GM19193 (cell line): ENCODE results near the gene DDX49.
A peak's percentile ranks its signal among the peaks of the same experiment; 100 is the strongest.

Source experiments
- POLR2A ChIP-seq: IDR thresholded peaks from 4 replicates; pipeline ENCODE4 v1.6.1; 2011; ENCODE audit not compliant: insufficient read depth, insufficient read length; ENCODE audit errors: extremely low read depth

The DDX49 gene

DNA sequence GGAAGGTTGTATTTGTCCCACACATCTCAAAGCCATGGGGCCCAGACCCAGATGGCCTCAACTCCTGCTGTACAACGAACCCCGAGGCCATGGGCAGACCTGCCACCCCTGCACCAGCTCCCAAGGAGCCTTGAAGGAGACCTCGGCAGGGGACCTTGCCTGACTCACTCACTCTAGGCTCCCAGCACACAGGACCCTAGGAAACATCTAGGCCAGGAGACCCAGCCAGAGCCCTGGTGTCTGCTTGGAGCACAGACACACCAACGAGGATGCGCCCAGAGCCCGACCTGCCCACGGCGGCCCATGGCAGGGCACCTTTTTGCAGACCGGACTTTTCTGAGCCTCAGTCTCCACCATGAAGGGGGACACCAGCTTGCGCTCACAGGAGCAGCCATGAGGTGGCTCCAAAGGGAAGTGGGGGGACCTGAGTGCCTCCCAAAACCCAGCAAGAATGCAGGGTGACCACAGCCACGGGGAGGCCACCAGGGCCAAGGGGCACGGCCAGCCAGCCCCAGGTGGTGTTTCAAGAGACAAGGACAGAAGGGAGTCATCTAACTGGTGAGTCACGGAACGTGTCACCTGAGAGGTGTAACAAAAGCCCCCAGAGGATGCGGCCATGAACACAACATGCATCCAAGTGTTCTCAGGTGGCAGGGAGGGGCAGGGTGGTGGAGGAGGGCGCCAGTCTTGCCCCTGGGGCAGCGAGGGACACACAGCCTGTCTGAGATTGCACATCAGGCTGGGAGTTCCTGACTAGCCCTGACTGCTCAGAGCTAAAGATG lies 18.6 kb upstream of the DDX49 start:
- TF ChIP-seq POLR2A, result peak; percentile 22

- TF ChIP-seq POLR2A, result no peak
These were observed 18.0 kb upstream of the DDX49 start for GRCh38 chr19:18901491-18901890.

DNA sequence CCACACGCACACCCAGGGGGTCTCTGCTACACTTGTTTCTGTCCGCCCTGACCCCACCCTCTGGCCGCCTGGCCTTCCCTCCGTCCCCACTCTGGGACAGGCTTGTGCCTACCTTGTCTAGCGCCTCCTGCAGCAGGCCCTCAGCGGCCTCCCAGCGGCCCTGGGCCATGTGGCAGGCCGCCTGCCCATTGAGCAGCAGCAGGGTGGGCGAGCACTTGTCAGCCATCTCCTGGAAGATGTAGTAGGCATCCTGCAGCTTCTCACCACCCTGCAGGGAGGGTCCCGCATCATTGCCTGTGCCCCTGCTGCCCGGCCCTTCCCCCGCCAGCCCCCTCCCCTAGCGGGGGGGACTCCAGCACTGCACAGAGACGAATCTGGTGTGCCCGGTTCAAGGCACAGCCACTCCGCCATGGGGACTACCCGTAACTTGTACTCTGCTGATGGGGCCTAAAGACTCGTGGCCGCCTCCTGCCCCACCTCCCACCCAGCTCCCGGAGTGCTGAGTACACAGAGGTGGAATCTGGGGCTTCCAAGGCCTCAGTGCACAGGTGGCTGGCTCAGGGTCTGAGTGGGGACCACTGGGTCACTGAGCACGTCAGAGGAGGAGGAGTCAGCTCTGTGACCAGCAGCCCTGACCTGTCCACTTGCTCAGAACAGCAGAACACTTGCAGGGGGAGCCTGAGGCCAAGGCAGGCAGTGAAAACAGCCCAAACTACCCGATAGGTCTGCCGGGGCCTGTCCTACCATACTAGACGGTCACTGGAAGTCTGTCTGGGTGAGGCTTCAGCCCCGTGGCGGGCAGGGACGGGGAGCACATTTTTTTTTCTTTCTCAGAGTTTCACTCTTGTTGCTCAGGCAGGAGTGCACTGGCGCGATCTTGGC lies 16.1 kb upstream of the DDX49 start:
- no peak for TF ChIP-seq POLR2A

GRCh38 chr19:18904334-18905057 lies 15.0 kb upstream of the DDX49 start:
- no peak for TF ChIP-seq POLR2A

- no peak for TF ChIP-seq POLR2A
These were observed 14.5 kb upstream of the DDX49 start for GRCh38 chr19:18905058-18905456.

DNA sequence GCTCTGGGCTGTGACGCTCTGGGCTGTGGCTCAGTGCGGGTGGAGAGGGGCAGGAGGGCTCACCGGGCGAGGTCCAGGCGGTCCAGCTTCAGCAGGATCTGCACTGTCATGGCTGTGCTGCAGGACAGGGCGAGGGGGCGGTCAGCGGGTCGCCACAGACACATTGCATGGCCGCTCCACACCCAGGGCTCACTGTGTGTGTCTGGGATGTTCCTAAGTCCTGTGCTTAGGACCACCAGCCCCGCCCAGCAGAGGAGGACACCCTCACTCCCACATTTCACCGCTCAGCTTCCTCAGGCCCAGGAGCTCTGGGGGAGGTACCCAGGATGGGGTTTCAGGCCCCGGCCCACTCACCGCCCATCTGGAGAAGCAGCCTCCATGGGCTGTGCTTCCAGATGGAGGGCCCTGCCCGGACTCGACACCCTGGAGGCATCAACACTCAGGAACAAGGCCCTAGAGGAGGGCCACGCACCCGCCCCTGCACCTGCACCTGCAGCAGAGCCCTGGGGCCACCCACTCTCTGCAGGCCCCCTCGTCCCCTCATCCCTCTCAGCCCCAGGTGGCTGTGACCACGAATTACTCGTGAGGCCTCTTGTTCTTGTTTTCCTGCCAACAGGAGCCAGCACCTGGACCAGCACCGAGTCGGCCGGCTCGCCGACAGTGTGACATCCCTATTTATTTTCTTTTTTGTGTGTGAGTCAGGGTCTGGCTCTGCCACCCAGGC lies 13.8 kb upstream of the DDX49 start:
- no peak for TF ChIP-seq POLR2A

DNA sequence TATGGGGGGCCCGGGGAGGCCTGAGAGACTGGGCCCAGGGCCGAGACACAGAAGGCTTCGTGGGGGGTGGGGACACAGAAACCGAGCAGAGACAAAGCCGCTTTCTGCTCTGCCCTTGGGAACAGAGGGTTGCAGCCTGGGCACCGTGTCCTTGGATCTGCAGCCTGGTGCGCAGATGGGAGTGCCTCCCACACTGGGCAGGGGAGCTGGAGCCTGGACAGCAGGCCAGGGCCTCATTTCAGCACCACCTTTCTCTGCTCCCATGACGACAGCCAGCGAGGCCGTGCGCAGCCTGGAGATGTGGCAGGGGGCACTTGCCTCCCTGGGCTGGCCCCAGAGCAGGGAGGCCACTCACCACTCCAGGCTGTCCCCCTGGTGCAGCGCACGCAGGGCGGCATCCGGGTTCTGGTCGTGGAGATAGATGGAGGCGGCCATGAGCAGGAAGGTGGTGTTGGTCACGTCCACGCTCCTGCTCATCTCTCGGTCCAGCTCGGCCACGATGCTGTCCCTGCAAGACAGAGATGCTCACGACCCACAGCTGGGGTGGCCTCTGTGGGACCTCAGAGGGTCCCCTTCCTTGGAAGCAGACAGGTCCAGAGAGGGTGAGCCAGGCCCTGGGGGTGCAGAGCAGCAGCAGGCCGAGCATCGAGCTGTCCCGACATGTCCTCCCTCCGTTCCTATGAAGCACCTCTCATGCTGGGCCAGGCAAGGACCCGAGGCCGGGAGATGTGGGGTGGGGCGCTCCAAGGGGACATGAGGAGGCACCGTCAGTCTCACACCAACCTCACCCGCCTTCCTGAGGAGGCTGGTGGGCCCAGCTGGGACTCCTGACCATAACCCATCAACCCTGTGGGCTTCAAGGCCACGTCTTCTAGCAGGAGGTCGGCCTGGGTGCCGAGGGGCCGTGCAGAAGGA lies 12.7 kb upstream of the DDX49 start:
- no peak for TF ChIP-seq POLR2A

- no peak for TF ChIP-seq POLR2A
These were observed 10.4 kb upstream of the DDX49 start for GRCh38 chr19:18908917-18909619.

- no peak for TF ChIP-seq POLR2A
These were observed 9.5 kb upstream of the DDX49 start for GRCh38 chr19:18910010-18910409.

GRCh38 chr19:18910801-18911436 lies 8.6 kb upstream of the DDX49 start:
- TF ChIP-seq POLR2A, result no peak

DNA sequence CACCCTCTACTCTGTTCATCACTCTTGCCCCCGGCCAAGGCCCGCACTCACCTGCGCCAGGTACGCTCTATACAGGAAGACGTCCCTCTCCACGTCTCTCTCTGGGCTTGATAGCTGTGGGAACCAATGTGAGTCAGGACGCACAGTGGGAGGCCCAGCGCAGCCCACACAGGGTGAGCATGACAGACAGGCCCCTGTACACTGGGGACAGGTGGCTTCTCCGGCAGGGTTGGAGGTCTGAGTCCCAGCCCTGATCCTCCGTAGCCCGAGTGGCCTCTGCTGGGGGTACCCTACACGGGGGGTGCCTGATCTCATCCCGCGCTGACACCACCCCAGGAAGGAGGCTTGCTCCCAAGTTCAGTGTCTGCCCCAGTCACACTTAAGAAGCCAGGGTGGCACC lies 6.6 kb upstream of the DDX49 start:
- TF ChIP-seq POLR2A, result no peak

DNA sequence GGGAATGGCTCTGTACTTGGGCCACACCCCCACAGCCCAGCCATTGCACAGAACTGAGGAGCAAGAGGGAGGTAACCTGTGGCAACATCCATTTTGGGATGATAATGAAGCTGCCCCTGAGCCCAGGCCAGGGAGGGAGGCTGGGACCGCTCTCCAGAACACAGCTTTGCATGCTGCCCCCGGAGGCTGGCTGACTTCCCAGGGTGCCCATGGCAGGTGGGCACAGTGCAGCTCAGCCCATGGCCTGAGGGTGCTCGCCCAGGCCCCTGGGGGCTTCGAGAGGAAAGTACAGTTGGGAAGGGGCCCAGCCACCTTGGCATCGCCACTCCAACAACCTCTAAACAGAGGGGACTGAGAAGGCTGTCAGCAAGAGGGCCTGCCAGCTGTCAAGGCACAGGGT lies 6.0 kb upstream of the DDX49 start:
- TF ChIP-seq POLR2A, result no peak

- TF ChIP-seq POLR2A, result no peak
These were observed 3.9 kb upstream of the DDX49 start for GRCh38 chr19:18915639-18916038.
